HEK293T (cell line): ENCODE measurements around the gene PRND.

Experiments used
- ARNT ChIP-seq: fragments of 450-650 bp; IDR thresholded peaks from 2 replicates; pipeline ENCODE4 v1.6.1; 2017; ENCODE audit warnings: mild to moderate bottlenecking
- BHLHE40 ChIP-seq: fragments of 450-650 bp; IDR thresholded peaks from 2 replicates; pipeline ENCODE4 v1.6.1; 2016; ENCODE audit warnings: mild to moderate bottlenecking, moderate library complexity, borderline replicate concordance
- CTBP1 ChIP-seq: fragments of 450-650 bp; IDR thresholded peaks from 2 replicates; pipeline ENCODE4 v1.6.1; 2016; ENCODE audit warnings: borderline replicate concordance
- ELF4 ChIP-seq: fragments of 450-650 bp; IDR thresholded peaks from 2 replicates; pipeline ENCODE4 v1.6.1; 2017; ENCODE audit warnings: antibody characterized with exemption
- FOXA1 ChIP-seq: fragments of 450-650 bp; IDR thresholded peaks from 2 replicates; pipeline ENCODE4 v1.6.1; 2016; ENCODE audit warnings: mild to moderate bottlenecking
- FOXK2 ChIP-seq: fragments of 450-650 bp; IDR thresholded peaks from 2 replicates; pipeline ENCODE4 v1.6.1; 2016; ENCODE audit warnings: mild to moderate bottlenecking
- FOXM1 ChIP-seq: fragments of 450-650 bp; IDR thresholded peaks from 2 replicates; pipeline ENCODE4 v1.6.1; 2017; ENCODE audit warnings: mild to moderate bottlenecking, borderline replicate concordance
- HDGF ChIP-seq: fragments of 450-650 bp; IDR thresholded peaks from 2 replicates; pipeline ENCODE4 v1.6.1; 2017; ENCODE audit warnings: antibody characterized with exemption, borderline replicate concordance
- L3MBTL2 ChIP-seq: fragments of 450-650 bp; conservative IDR thresholded peaks from 2 replicates; pipeline ENCODE4 v1.6.1; 2016; ENCODE audit warnings: mild to moderate bottlenecking
- LEF1 ChIP-seq: fragments of 450-650 bp; IDR thresholded peaks from 2 replicates; pipeline ENCODE4 v1.6.1; 2017; ENCODE audit warnings: mild to moderate bottlenecking, borderline replicate concordance
- SP1 ChIP-seq: fragments of 450-650 bp; IDR thresholded peaks from 2 replicates; pipeline ENCODE4 v1.6.1; 2017
- SUZ12 ChIP-seq: fragments of 450-650 bp; IDR thresholded peaks from 2 replicates; pipeline ENCODE4 v1.6.1; 2016; ENCODE audit warnings: mild to moderate bottlenecking
- TARDBP ChIP-seq: fragments of 450-650 bp; IDR thresholded peaks from 2 replicates; pipeline ENCODE4 v1.6.1; 2016
- TF ChIP-seq, protein P1 (sequence below): fragments of 450-650 bp; IDR thresholded peaks from 2 replicates; pipeline ENCODE4 v1.6.1; 2016

DNA sequence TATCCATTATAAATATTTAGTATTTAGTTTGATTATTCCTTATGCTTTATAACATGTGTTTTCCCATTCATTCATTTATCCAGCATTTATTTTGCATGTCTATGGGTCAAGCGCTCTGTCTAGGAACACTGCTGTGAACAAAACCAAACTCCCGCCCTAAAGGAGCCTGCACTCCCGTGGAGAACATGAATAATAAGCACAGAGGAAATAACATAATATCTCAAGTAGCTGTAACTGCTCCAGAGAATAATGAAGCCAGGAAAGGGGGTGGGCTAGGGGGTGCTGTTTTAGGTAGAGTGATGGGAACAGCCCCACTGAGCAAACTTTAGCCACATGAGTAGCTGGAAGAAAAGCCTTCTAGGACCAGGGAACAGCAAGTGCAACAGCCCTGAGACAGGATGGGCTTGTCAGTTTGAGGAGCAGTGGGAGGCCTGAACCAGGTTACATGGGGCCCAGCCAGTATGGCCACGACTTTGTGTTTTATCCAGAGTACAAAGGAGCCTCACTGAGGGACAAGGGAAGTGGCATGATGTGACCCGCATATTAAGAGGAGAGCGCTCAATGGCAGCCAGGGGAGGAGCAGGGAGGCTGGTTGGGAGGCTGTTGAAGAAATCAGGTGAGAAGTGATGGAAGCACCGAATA, 24.4 kb upstream of the PRND start:
- TF ChIP-seq FOXK2 (no peak), TARDBP (no peak), BHLHE40 (no peak), SUZ12 (no peak), LEF1 (no peak), FOXM1 (no peak), ELF4 (no peak), HDGF (no peak), L3MBTL2 (no peak), ARNT (no peak), SP1 (no peak), CTBP1 (no peak), FOXA1 (no peak)
- TF ChIP-seq, protein P1, sequence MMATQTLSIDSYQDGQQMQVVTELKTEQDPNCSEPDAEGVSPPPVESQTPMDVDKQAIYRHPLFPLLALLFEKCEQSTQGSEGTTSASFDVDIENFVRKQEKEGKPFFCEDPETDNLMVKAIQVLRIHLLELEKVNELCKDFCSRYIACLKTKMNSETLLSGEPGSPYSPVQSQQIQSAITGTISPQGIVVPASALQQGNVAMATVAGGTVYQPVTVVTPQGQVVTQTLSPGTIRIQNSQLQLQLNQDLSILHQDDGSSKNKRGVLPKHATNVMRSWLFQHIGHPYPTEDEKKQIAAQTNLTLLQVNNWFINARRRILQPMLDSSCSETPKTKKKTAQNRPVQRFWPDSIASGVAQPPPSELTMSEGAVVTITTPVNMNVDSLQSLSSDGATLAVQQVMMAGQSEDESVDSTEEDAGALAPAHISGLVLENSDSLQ, result no peak
